C4-2B (cell line): ENCODE data around the gene GRB7.

Experiments
- H3K27ac ChIP-seq: fragments of 450-650 bp; 2 replicates; pipeline ENCODE4 v1.5.1; 2017
- ZFX ChIP-seq: fragments of 450-650 bp; IDR thresholded peaks from 2 replicates; pipeline ENCODE4 v1.6.1; 2017
- TF ChIP-seq, protein P1 (sequence below): fragments of 450-650 bp; conservative IDR thresholded peaks from 2 replicates; pipeline ENCODE4 v1.5.1; 2017; ENCODE audit warnings: mild to moderate bottlenecking

The GRB7 gene

GRCh38 chr17:39736319-39737165 is 1.2 kb upstream of the GRB7 start:
- H3K27ac ChIP-seq: peak overlapping the region; percentile 85
- TF ChIP-seq ZFX: no peak
- TF ChIP-seq, protein P1, sequence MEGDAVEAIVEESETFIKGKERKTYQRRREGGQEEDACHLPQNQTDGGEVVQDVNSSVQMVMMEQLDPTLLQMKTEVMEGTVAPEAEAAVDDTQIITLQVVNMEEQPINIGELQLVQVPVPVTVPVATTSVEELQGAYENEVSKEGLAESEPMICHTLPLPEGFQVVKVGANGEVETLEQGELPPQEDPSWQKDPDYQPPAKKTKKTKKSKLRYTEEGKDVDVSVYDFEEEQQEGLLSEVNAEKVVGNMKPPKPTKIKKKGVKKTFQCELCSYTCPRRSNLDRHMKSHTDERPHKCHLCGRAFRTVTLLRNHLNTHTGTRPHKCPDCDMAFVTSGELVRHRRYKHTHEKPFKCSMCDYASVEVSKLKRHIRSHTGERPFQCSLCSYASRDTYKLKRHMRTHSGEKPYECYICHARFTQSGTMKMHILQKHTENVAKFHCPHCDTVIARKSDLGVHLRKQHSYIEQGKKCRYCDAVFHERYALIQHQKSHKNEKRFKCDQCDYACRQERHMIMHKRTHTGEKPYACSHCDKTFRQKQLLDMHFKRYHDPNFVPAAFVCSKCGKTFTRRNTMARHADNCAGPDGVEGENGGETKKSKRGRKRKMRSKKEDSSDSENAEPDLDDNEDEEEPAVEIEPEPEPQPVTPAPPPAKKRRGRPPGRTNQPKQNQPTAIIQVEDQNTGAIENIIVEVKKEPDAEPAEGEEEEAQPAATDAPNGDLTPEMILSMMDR: no peak

- peak overlapping the region; percentile 85 for H3K27ac ChIP-seq
- no peak for TF ChIP-seq ZFX
- TF ChIP-seq, protein P1: no peak
Measured at GRCh38 chr17:39737206-39737759, 455 bp upstream of the GRB7 start.

DNA sequence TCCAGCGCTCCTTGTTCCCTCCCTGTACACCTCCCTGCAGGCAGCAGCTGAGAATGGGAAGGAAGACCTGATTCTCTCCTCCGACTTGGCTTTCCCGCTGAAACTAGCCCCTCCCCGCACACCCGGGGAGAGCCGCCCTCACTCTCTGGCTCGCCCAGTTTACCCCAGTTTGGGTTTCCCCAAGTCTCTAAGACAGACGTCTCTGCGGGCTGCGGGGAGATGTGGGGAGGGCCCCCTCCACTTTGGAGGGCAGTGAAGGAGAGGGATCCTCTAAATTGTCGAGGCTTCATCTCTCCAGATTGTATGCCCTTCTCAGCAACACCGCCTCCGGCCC is 797 bp downstream of the GRB7 start:
- H3K27ac ChIP-seq: peak overlapping the region; percentile 85
- no peak for TF ChIP-seq ZFX
- TF ChIP-seq, protein P1: no peak

GRCh38 chr17:39738983-39739884 is 1.5 kb downstream of the GRB7 start:
- TF ChIP-seq, protein P1: no peak
- TF ChIP-seq ZFX: no peak
- H3K27ac ChIP-seq: peak overlapping the region; percentile 85

- TF ChIP-seq ZFX: no peak
- TF ChIP-seq, protein P1: no peak
- H3K27ac ChIP-seq: peak overlapping the region; percentile 85
Measured at GRCh38 chr17:39739885-39740356, 2.2 kb downstream of the GRB7 start.

- TF ChIP-seq, protein P1: no peak
- no peak for TF ChIP-seq ZFX
- peak overlapping the region; percentile 85 for H3K27ac ChIP-seq
Measured at GRCh38 chr17:39740357-39741111, 2.8 kb downstream of the GRB7 start.
